Left ventricle myocardium inferior (tissue), 1 donor: ENCODE results near the gene HABP2. TPM values are rescaled to one million over a fixed set of nuclear protein-coding genes. Genes with fewer than 3 reads are reported as not detected.

Source experiments
- DNase-seq: peaks from one replicate; pipeline ENCODE4 v3.0.0-alpha.2; 2020
- H3K27ac ChIP-seq: fragments of 200-600 bp; replicated peaks from 2 replicates; pipeline ENCODE4 v1.8.0; 2021
- H3K27me3 ChIP-seq: fragments of 200-600 bp; 2 replicates; pipeline ENCODE4 v1.8.0; 2021; ENCODE audit warnings: low read depth
- H3K36me3 ChIP-seq: fragments of 200-600 bp; 2 replicates; pipeline ENCODE4 v1.8.0; 2021
- H3K4me1 ChIP-seq: fragments of 200-600 bp; 2 replicates; pipeline ENCODE4 v1.8.0; 2021
- H3K4me3 ChIP-seq: fragments of 200-600 bp; 2 replicates; pipeline ENCODE4 v1.8.0; 2021; ENCODE audit warnings: mild to moderate bottlenecking, moderate library complexity
- H3K9me3 ChIP-seq: fragments of 200-600 bp; replicated peaks from 2 replicates; pipeline ENCODE4 v1.8.0; 2021
- CTCF ChIP-seq: fragments of 200-600 bp; IDR thresholded peaks from 2 replicates; pipeline ENCODE4 v1.8.0; 2021; ENCODE audit warnings: antibody characterized with exemption, mild to moderate bottlenecking, borderline replicate concordance
- intact Hi-C: fragments of 100-400 bp; cut with micrococcal nuclease; formaldehyde crosslinking; loops from one replicate; pipeline ENCODE4 v1.11.0; 2022
- total RNA-seq: library from RNA; stranded (reverse); fragmentation: NEBNext Ultra II Directional; extraction: Animal tissue kit (Norgen Biotek cat#: 25700); gene quantifications from one replicate; pipeline ENCODE4 v1.2.1, GENCODE V29; 2021
- donor health status: DM: no; HTN: yes; CAD: no; lungs with severe emphysema.

The HABP2 gene
- total RNA-seq, 1 donor from 2014 or later, result not detected

DNA sequence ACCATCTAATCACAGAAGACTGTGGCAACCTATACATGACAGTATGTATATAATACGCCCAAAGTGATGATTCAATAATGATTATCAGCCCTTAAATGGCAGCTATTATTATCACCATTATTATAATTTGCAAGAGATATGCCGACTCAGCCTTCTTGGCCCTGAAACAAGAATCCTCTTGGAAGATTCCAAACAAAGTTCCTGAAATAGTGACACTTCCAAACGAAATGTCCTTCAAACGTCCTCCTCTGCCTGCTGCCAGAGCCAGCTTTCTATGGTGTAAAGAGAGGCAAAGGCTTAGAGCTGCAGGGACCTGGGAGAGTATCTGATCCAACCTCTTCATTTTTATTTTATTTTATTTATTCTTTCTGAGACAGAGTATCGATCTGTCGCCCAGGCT lies 75.0 kb downstream of the HABP2 start:
- Histone ChIP-seq H3K4me1 (peaks cover 96% of the 10 kb centered on the region), H3K4me3 (no peak overlapping the region), H3K9me3 (no peaks in the 10 kb centered on the region), H3K27ac (peak overlapping the region; percentile 84), H3K36me3 (peaks cover 58% of the 10 kb centered on the region), H3K27me3 (peaks cover 10% of the 10 kb centered on the region)
- no peak for TF ChIP-seq CTCF
- intact Hi-C loops, result no loop called here
- no peak for DNase-seq

- TF ChIP-seq CTCF, result no peak
- no peak for DNase-seq
- Histone ChIP-seq H3K27me3 (peaks cover 10% of the 10 kb centered on the region), H3K9me3 (no peaks in the 10 kb centered on the region), H3K27ac (peak overlapping the region; percentile 84), H3K4me3 (no peak overlapping the region), H3K36me3 (peaks cover 66% of the 10 kb centered on the region), H3K4me1 (peaks cover 91% of the 10 kb centered on the region)
- intact Hi-C loops, result no loop called here
Measured at GRCh38 chr10:113628607-113629153, 75.8 kb downstream of the HABP2 start.

DNA sequence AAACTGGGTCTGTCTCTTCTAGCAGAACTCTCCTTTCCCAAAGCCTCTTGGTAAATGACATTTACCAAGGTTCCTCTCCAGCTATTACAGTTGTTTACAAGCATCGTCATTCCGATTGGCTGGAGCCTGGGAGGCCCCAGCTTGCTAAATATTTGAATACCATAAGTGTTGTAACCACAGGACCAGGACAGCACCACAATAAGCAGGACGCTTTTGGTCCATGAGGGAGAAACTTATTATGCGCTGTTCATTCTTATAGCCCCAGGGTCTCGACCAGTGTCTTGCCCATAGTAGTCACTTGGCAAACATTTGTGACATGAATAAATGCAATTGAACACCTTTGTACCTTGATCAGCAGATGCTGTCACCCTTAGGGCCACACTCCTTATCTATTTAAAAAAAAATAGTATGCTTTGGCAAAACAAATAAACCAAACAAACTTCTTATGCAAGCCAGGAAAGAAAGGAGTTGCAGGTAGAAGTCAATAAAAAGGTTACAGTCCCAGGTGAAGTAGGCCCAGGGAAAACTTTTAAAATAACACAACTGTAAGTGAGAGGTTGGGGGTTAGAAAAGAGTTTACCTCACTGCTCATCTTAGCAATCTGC lies 78.2 kb downstream of the HABP2 start:
- H3K27ac ChIP-seq, result peak overlapping the region; percentile 84
- peaks cover 65% of the 10 kb centered on the region for H3K36me3 ChIP-seq
- intact Hi-C loops, result no loop called here
- H3K27me3 ChIP-seq, result no peaks in the 10 kb centered on the region
- H3K4me1 ChIP-seq, result peaks cover 84% of the 10 kb centered on the region
- no peak for TF ChIP-seq CTCF
- H3K9me3 ChIP-seq, result peaks cover 6% of the 10 kb centered on the region
- no peak for DNase-seq
- no peak overlapping the region for H3K4me3 ChIP-seq

- Histone ChIP-seq H3K27me3 (no peaks in the 10 kb centered on the region), H3K4me1 (peaks cover 82% of the 10 kb centered on the region), H3K4me3 (no peak overlapping the region), H3K9me3 (peaks cover 6% of the 10 kb centered on the region), H3K27ac (peak overlapping the region; percentile 47), H3K36me3 (peaks cover 63% of the 10 kb centered on the region)
- no peak for TF ChIP-seq CTCF
- intact Hi-C loops, result no loop called here
- DNase-seq, result no peak
Measured at GRCh38 chr10:113631684-113632367, 79.0 kb downstream of the HABP2 start.

Other genes starting within 250 kb of the HABP2 start
- 1,025 TPM for gene NRAP, start 111.0 kb downstream of the HABP2 start, total RNA-seq
- gene CASP7, start 126.9 kb downstream of the HABP2 start, total RNA-seq, result 9.9 TPM
- not detected for gene PLEKHS1, start 198.6 kb downstream of the HABP2 start, total RNA-seq